LNCaP clone FGC (cell line): Measurements from ENCODE around the gene CCDC14.
"Not testable (repeated sequence)": the region's sequence is repeated elsewhere in the genome, so short reads cannot be mapped to it uniquely, and the experiment has no call there.

Source experiments
- DNase-seq: peaks from one replicate; pipeline ENCODE4 v3.0.0-alpha.2; 2011; ENCODE audit warnings: low read depth
- H3K4me3 ChIP-seq: 2 replicates; pipeline ENCODE4 v1.5.1; 2011; ENCODE audit warnings: mild to moderate bottlenecking, low read depth, low read length, control low read depth
- TF ChIP-seq, protein P1 (sequence below): IDR thresholded peaks from 2 replicates; pipeline ENCODE4 v1.5.1; 2012; ENCODE audit warnings: mild to moderate bottlenecking; ENCODE audit not compliant: control insufficient read depth, insufficient read depth; ENCODE audit errors: extremely low read depth

The CCDC14 gene, protein sequence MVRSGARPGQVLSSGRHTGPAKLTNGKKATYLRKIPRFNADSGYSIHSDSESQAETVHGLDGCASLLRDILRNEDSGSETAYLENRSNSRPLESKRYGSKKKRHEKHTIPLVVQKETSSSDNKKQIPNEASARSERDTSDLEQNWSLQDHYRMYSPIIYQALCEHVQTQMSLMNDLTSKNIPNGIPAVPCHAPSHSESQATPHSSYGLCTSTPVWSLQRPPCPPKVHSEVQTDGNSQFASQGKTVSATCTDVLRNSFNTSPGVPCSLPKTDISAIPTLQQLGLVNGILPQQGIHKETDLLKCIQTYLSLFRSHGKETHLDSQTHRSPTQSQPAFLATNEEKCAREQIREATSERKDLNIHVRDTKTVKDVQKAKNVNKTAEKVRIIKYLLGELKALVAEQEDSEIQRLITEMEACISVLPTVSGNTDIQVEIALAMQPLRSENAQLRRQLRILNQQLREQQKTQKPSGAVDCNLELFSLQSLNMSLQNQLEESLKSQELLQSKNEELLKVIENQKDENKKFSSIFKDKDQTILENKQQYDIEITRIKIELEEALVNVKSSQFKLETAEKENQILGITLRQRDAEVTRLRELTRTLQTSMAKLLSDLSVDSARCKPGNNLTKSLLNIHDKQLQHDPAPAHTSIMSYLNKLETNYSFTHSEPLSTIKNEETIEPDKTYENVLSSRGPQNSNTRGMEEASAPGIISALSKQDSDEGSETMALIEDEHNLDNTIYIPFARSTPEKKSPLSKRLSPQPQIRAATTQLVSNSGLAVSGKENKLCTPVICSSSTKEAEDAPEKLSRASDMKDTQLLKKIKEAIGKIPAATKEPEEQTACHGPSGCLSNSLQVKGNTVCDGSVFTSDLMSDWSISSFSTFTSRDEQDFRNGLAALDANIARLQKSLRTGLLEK

DNA sequence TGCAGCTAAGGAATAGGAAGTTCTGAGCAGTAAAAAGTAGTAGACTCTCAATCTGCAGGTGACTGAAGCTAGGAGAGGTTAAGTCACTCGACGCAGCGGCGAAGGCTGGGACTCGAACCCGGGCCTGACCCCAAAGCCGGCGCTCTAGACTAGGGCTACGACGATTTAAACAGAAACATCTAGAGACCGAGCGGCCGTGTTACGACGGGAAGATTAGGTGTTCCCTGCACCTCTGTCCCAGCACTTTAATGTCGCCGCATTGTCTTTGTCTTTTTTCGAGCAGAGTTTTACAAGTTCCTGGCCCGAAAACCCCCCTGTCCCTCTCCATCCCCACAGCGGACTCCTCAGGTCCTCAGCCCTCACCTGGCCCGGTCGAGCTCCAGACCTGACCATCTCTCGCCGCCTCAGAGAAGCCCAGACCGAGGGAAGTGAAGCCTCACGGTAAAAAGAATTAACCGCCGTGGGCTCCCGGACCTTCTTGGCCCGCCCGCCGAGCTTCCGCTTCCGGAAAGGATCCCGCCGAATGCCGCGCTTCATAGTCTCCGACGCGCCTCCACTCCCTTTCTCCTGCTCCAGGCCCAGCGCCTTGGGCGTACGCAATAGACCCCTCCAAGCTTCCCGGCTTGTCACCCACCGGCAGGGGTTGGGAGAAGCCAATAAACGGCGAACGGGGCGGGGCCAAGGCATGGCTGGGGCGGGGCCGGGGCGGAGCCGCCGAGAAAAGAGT, at the start of gene CCDC14:
Gene CCDC14 (minus strand): TSS at position 449 of the 727 bp plus-strand sequence. CDS start 56 bp downstream, at position 393.
- TF ChIP-seq, protein P1, sequence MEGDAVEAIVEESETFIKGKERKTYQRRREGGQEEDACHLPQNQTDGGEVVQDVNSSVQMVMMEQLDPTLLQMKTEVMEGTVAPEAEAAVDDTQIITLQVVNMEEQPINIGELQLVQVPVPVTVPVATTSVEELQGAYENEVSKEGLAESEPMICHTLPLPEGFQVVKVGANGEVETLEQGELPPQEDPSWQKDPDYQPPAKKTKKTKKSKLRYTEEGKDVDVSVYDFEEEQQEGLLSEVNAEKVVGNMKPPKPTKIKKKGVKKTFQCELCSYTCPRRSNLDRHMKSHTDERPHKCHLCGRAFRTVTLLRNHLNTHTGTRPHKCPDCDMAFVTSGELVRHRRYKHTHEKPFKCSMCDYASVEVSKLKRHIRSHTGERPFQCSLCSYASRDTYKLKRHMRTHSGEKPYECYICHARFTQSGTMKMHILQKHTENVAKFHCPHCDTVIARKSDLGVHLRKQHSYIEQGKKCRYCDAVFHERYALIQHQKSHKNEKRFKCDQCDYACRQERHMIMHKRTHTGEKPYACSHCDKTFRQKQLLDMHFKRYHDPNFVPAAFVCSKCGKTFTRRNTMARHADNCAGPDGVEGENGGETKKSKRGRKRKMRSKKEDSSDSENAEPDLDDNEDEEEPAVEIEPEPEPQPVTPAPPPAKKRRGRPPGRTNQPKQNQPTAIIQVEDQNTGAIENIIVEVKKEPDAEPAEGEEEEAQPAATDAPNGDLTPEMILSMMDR: no peak
- H3K4me3 ChIP-seq: peak within 1 kb of the TSS; percentile 84
- DNase-seq: peak; percentile 62

DNA sequence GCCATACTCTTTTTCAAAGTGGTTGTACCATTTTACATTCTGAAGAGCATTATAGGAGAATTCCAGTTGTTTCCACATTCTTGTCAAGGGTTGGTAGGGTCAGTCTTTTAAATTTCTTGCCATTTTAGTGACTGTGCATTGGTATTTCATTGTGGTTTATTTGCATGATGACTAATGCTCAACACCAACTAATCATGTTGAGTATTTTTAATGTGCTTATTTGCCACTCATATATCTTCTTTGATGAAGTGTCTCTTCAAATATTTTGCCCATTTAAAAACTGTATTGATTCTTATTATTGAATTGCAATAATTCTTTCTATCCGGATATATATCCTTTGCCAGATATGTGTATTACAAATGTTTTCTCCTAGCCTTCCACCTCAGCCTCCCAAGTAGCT, 47.3 kb upstream of the CCDC14 start:
- not testable (repeated sequence) for H3K4me3 ChIP-seq, DNase-seq

DNA sequence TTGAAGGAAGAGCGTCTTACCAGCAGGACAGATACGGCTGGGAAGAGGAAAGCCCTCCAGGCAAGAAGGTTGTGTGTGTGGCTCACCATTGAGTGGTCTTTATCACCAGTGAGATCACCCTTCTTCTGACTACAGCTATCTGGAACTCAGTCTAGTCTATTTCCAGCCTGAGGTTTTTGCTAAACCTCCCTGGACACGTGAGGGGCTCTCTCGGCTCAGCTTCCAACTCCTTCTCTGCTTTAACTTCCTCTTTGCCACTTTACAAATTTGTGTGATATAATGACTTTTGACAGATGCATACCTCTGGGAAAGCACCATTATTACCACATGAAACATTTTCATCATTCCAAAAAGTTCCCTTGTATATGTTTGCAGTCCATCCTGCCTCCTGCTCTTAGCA, 46.2 kb upstream of the CCDC14 start:
- TF ChIP-seq, protein P1: no peak

DNA sequence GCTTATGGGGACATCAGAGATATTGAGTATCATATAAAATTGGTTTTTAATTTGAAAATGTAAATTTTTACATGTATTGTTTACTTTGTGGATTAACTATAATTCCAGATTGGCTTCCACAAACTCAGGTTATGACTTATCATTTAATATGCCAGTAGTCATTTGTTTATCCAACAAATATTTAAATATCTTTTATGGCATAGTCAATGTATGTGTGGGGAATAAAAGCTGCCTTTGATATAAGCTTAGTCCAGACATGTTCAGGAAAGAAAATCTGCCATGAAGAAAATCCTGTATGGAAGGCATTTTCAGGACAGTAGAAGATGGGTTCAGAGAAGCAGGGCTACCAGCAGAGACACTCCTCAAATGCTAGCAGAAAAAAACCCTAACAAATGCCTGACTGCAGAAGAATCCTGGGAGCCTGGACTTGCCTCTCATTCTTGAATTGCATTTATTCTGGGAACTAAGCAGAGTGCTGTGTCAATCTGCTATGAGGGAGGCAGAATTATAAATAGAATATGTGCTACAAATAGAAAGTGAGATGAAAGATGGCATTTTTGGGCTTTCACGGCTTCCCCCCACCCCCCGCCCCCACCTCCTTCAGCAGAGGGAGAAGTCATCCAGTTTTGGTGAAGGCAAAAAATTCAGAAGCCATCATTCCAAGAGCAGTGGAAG, 41.5 kb upstream of the CCDC14 start:
- DNase-seq: peak; percentile 40
- not testable (repeated sequence) for H3K4me3 ChIP-seq

More for the DNA sequence above, 46.2 kb upstream of the CCDC14 start:
- H3K4me3 ChIP-seq: no peak overlapping the region
- DNase-seq: no peak

DNA sequence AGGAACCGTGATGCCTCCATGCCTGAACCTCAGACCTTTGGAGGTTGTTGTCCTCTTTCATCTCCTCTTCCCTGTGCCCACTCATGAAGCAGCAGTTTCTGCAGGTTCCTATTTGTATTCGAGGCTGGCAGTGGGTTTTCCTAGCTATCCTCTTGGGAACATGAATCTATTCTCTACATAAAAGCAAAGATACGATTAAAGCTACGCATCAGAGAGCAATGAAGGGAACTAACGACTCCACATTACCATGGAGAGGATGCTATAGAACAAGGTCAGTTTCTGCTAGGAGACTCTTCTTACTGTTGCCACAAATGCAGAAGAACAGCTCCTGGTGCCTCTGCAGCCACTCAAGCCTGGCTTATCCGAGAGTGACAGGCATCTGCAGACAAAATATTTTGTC, 40.3 kb upstream of the CCDC14 start:
- not testable (repeated sequence) for H3K4me3 ChIP-seq, DNase-seq

DNA sequence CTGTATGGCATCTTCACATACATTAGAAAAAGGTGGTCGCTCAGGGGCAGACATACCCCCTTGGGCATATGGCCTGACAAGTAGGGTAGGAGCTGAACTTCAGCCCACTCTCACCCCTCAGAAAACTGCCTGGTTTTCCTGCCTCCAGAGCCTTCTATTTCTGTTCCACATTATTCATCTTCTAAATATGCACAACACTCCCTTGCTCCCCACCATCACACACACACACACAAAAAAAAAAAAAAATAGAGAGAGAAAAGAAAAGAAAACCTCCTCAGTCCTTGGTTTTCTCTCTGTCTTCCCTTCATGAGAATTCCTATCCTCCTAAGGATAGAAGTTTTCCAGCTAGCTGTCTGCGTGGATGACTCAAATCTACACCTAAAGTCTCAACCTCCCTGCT, 36.5 kb upstream of the CCDC14 start:
- TF ChIP-seq, protein P1: no peak
- DNase-seq: no peak
- H3K4me3 ChIP-seq: no peak overlapping the region

DNA sequence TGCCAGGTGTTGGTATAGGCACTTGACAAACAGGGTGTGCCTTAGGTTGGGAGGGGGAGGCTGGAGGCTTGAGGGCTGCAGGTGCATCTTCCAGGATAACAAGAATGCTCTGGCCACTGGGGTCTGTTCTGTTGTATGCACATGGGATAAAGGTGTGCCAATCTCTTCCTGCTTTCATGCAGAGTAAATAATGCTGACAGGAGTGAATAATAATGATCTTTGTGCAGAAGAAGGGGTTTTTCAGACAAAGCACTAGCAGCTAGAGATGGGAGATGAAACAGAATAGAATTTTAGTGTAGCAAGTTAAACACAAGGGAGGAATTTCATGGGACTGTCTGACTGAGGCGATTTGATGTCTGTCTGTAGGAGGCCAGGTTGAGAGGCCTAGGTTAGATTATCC, 32.8 kb upstream of the CCDC14 start:
- no peak overlapping the region for H3K4me3 ChIP-seq
- DNase-seq: no peak
- TF ChIP-seq, protein P1: no peak

DNA sequence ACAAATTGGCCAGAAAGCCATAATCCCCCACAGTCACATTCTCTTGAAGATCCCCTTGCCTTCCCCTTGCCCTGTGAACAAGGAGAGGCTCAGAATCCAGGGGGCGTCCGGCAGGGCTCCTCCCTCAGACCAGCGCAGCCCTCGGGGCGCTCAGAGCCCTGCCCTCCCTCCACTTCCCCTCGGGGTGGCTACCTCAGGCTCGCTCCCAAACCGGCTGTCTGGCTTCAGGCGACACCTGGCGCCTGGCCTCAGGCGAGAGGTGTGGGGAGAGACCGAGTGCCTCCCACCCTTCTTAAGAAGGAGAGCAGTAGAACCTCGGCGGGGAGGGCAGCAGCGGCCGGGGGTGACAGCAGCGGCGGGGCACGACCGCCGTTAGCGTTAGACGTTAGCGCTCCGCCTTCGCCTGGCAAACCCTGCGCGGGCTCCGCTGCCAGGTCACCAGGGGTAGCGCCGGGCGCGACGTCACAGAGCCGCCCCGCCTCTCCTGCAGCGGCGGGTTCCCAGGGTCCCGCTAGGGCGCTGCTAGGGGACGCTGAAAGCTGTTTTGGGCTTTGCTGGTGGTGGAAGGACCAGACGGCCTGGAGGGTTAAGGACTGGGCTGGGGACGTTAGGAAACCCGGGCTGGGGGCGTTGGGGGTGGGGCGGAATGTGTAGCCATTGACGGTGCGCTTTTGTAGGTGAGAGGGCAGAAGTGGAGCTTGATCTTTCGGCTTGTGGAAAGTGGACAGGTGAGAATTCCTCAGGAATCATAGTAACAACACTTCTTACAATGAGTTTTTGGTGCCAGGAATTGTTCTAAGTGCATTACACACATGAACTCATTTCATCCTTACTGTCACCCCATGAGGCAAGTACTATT, 30.9 kb upstream of the CCDC14 start, which contains the start of gene ROPN1:
Gene ROPN1 (minus strand): TSS at position 395 of the 859 bp plus-strand sequence. CDS start 11,643 bp downstream, outside the sequence.
- H3K4me3 ChIP-seq, DNase-seq: not testable (repeated sequence)
